Suppressor macrophage (primary cell): ENCODE results near the gene WIPI1.

Experiments used
- DNase-seq, 4 experiments: peaks; one replicate each; pipeline ENCODE4 v3.0.0-alpha.2; 2020 to 2022

WIPI1 gene

DNA sequence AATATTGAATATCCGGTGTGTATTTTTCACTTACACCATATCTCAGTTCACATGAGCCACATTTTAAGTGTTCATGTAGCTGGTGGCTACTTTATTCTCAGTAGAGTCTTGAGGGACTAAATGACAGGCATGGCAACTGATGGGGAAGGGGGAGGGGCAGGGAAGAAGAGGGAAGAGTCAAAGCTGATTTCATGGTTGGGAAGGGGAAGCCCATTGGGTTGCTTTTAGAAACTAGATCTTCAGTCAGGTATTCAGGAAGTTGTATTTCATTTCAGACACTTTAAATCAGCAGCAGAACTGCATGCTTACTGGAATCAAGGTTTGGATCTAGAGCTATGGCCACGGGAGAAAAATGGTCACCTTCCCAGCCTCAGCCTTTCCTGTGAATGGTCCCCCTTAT lies 2.9 kb upstream of the WIPI1 start:
- peak in 3 of 4 experiments; percentile 25 to 36 (median 27) for DNase-seq

DNA sequence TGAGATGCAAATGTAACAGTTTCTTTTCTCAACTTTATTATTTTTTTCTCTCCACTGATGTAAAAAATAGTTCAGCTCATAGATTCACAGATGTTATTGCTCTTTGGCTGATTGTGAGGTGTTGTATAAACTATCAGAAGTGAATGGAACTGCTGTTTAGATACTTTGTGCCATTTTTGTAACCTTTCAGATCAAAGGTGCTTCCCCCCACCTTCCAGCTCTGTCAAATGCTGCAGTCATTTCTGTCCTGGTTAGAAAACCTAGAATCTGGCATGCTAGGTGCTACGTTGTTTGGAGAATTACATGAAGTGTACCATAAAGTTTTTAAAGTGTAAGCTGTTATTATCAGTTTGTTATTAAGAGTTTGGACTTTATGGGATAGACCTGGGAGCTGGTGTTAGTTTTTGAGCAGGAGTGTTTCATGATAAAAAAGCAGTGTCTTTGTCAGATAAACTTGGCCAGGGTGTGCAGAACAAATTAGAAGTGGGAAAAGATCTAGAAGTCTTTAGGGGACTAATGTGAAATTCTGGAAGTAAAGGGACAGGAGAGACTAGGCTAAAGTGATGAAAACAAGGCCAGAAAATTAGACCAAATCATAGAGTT lies 1.8 kb upstream of the WIPI1 start:
- no peak for DNase-seq

DNA sequence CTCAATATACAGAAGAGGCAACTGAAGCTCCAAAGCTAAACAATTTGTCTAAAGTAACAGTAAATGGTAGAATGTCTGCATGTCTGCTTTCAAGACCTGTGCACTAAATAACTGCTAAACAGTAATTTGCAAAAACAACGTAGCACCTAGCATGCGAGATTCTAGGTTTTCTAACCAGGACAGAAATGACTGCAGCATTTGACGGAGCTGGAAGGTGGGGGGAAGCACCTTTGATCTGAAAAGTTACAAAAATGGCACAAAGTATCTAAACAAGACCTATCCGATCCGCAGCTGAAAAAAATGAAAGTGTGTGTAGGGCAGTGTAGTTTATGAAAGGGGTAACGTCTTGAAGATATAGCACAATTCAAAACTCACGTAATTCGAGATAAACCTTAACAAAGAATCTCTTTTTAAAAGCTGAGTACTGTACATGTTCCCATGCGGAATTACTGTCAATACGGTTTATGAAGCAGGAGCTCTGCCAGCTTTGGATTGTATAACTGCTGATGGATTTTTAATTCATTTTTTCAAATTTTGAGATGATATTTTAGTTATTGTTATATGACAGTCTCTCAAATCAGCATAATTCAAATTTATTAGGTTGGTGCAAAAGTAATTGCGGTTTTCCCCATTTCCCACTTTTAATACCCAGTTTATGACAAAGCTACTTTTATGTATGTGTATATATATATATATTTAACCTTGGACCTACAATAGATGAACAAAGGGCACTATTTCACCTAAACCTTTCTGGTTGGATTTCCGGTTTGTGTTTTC lies 1.2 kb upstream of the WIPI1 start:
- DNase-seq: no peak

DNA sequence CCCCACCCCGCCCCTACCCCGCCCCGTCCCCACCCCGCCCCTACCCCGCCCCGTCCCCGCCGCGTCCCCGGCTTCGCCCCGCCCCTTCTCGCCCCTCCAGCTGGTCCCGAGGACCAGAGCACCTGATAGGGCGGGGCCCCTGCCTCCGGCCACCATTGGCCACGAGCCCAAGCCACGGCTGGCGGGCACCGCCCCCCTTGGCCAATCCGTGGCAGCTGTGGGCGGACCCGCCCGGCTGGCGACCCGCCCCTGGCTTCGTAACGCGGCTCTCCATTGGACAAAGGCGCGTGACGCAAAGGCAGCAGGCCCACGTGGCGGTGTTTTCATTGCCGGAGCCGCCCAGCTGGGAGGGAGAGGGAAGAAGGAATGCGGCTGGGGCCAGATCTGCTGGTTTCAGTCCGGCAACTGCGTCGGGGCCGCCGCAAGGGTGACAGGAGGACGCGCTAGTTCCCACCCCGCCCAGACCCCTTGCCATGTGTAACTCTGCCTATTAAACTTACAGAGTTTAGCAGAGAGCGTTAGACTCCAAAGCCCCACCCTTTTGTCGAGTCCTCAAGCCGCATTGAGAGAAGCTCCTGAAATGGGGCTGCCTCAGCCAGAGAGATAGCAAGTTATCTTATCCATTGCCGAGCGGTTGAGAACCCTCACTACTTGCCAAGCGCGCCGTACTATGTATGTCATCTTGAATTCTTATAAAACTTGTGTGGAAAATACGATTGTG lies 403 bp upstream of the WIPI1 start:
- peak; percentile 100 for DNase-seq

DNA sequence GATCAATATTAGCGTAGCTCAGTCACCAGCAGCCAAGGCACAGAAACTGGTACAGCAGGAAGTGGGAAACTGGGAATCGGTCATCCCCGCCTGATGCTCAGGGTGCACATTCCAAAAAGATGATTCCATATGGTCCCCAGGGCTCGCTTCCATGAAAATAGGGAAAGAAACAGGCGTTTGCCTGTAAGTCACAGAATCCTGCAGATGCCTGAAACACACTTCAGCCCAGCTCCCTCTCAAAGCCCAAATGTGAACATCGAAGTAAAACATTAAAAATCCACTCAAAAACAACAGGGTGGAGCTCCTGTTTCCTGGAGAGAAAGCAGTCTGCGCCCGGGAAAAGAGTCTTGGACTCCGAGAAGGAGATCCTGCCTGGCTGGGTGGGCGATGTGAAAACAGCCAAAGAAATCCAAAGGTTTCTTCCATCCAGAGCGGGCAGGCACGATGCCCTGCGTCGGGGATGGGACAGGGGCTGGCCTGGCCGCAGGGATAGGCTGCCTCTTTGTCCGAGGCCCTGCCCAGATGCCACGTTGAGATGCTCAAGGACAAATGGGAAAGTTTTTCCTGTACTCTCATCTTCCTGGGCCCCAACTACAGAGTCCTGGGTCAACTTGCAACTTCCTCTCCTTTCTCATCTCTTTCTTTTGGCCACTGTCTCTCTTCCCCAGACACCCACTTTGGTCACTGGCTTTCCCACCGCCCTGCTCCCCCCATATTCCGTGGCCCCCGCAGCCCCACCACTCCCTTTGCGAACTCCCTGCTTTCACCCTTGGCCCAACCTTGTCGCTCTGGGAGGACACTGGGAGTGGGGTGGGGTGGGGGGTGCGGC lies 743 bp downstream of the WIPI1 start:
- peak; percentile 68 to 82 (median 80) for DNase-seq

DNA sequence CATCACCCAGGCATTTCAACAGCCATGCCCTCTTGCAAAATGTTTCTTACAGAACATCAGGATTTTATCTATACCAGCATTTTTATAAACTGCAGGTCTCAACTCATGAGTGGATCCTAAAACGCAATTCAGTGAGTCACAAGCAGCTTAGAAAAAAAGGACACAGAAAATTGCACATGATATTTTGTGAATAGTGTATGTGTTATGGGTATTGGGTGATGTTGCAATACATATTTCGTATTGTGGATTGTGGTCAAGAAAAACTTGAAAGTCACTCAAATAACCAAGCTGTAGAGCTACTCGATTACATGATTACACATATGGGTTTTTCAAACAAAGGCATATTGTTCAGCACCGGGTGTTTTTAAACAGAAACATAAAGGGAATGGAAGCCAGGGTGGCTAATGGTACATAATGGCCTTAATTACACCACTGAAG lies 1.4 kb downstream of the WIPI1 start:
- peak; percentile 71 to 95 (median 82) for DNase-seq

DNA sequence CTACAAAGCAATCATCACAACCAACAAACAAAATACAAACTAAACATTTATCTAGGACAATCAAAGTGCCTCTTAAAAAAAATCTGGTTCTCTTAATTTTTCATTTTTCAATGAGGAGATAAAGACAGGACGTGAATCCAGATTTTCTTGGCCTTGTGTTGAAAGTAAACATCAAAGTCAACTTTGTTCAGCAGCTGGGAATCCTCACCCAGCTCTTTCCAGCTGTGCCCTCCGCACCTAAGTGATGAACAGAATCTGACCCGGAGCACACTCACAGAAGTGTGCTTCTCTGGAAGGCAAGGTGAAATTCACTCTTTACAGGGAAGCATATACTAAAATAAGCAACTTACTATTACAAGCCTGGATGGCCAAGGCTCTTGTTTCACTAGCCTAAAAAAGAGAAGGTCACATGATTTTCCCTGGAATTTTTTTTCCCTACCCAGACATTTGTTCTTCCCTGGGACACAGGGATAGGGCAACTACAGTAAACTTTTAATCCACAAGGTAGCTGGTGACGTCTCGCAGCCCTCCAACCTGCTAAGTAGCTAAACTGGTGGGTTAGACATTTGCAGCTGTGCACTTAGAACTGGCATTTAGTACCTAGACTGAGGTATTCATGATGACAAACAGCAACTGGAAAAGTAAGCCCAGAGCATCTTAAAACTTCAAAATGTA lies 3.2 kb downstream of the WIPI1 start:
- no peak for DNase-seq

DNA sequence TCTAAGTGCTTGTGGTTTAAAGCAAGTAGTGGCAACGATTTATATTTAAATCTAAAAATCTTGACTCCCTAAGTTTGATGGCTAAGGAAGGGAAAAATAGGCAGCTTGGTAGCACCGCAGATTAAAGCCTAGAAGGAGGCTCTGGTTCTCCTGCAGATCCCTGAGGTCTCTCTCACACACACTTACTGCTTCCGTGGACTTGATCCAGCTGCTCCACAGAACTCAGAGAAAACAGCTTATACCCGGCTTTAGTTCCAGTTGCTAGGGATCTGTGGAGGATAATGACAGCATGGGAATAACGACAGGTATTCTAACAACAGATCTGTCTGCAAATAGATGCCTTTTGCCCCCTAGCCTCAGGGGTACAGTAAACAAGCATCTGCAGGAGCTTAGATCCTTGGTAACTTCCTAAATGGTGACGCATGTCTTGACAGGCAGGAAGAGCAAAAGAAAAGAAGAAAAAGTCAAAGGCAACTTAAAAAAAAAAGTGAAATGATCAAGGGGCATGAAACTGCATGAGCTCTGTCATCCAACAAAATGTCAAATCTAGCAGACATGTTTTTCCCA lies 4.5 kb downstream of the WIPI1 start:
- DNase-seq: no peak

DNA sequence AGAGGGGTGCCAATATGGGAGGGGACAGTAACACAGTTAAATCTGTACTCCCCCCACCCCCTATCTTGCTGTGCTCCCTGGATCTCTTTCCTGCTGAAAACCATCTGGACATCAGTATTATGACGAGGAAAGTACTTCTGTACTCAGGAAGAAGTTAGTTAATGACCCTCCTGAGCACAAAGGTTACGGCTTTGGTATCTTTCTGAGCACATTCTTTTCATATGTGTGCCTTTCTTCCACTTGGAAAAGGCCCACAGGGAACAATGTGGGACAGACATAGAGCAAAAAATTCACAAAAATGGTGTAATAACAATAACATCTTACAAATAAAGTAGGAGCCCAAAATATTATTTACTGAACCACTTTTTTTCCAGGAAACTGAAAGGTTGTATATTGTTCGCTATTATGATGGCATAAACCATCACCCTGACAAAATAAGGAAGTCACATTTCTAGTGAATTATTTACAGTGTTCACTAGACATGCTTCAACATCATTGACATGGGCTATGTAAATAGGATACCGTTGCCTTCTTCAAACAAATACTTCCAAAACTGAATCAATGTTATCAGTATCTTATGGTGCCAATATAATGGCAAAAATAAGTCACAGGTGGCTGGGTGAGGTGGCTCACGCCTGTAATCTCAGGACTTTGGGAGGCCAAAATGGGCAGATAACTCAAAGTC lies 5.5 kb downstream of the WIPI1 start:
- DNase-seq: no peak

DNA sequence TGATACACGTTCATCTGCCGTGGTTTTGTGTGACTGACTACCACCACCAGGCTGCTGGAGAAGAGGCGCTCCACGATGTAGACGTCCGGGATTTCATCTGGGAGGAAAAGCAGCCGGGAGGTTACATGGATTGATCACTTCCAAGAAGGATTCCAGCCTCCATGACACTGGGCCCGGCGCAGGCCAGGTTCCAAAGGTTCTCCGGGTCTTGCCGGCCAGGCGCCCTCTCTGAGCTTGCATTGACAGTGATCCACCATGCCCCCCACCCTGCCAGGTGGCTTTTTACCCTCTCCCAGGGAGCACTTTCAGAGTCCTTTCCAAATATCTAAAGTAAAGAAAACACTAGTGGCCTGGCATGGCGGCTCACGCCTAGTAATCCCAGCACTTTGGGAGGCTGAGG lies 6.5 kb downstream of the WIPI1 start:
- no peak for DNase-seq

DNA sequence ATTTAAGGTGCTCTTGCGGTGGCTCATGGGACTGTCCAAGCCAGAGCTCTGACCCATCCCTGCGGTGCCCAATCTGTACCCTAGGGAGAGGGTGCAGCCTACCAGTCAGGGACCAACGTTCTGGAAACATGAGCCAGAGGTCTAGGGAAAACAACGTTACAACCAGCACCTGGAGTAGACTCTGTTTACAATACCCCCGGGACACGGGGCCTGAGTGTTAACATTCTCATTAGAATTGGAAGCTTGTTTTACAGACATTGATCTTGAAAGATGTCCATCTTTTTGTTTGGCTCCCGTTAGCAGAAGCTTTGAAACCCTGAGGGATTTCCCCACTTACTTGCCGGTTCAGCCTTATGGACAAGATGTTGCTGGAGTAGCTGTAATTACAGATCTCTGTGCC lies 6.9 kb downstream of the WIPI1 start:
- DNase-seq: no peak

DNA sequence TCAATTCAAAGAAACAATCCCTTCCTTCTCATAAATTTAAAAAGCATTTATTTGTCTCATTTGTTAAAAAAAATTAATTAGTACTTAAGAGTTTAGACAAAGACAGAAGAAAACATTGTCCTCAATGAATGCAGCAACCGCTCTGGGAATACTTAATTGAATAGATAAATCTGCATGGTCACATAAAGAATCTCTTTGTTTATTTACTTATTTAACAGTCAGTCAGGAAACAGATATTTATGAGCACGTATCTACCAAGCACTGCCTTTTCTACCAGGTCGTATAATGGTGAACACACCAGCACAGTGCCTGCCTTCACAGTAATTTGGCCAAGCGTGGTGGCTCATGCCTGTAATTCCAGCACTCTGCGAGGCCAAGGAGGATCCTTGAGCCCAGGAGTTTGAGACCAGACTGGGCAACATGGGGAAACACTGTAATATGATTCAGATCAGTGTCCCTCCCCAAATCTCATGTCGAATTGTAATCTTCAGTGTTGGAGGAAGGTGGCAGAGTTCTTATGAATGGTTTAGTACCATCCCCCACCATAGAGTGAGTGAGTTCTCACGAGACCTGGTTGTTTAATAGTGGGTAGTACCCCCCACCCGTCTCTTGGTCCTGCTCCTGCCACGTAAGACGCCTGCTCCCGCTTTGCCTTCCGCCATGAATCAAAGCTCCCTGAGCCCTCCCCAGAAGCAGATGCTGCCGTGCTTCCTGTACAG lies 8.1 kb downstream of the WIPI1 start:
- no peak for DNase-seq

DNA sequence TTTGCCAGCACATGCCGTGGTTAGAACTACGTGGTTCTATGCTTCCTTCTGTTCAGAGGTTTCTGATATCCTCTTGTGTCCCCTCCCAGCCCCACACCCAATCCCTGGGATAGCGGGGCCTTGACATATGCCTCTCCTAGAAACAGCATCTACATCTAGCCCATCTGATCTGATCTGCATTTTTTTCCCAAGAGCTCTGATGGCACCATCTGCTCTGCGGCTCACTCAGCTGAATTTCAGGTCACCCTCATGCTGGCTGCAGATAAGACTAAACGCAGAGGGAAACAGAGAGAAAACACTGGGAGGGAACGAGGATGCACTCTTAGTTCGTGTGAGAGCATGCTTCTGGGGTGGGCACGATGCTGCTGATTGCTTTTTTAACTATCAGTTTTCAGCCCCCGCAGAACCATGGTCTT lies 10.7 kb downstream of the WIPI1 start:
- DNase-seq: no peak

DNA sequence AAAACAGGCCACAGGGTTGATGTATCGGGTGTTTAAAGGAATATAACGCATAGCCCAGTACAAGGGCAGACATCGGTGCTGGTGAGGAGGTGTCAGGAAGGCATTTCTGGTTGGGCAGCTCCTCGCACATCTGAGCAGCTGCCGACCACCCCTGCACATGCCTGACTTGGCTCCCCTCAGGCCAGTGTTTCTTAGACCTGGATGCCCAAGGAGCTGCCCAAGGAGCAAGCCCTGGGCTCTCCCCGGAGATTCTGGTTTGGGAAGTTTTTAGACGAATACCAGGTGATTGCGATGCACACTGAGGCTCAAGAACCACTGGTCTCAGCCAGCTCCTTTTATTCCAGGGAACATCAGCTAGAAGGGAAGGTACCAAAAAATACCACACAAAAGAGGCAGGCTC lies 11.6 kb downstream of the WIPI1 start:
- DNase-seq: no peak

DNA sequence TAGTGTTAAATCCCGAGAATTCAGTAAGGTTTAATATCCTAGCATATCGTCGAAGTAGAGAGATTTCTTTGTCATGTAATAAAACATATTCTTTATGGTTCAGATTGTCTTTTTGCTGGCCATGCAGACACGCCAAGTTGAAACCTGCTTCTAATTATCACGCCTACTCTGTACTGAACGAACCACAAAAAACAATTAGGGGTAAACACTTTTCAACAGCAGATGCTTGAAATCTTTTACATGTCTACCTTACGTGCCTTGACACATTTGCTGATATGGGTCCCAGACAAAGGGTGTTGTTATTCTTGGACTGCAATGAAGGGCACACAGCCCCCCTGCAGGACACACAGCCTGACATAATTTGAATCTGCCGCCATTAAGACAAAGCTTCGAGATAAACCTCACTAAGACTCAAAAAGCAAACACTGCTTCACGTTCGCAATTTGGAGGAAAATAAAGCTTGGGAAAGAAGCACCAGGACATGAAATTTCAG lies 13.3 kb downstream of the WIPI1 start:
- no peak for DNase-seq

DNA sequence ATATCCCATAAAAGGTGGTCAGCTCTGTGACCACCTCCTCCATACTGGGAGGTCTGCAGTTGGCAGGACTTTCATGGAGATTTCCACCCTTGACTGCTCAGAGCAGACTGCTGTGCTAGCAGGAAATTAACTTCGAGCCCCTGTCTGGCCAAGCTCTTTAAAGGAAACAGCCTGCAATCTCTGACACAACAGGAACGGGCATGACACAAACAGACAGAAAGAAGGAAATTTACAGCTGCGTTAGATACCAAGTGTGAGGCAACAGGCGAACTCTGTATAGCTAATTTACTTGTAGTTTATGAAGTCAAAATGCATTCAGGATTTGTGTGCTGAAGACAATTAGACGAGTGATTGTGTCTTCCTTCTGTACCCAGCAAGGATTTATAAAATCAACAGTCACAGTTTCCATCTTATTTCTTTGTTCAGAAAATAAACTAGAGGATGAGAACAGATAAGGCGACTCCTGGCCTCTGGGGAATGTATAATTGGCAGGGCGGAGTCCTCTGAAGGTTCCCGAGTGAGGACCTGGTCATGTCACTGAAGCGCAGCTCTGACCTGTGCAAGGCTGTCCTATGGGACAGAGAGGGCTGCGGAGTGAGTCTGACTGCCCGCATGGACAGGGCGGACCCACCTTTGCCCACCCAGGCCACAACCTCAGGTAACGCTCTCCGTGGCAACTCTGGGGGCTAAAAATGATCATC lies 16.1 kb downstream of the WIPI1 start:
- DNase-seq: peak; percentile 62 to 77 (median 68)

DNA sequence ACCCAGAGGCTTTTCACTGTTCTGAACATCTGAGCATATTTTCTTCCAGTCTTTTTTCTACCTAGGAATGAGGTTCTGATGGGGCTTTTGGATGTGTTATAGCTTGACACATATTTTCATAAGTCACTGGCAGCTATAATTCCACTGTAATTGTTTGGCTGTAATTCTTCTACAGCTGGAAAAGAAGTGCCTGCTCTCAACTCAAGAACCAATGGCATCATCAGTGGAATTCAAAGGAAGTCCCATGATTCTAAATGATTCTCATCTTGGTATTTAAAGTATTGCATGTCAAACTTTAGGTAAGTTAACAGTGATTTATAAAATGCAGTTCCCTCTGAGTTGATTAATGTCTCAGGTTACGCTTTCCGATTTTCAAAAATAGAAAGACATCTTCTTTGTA lies 16.8 kb downstream of the WIPI1 start:
- DNase-seq: no peak

DNA sequence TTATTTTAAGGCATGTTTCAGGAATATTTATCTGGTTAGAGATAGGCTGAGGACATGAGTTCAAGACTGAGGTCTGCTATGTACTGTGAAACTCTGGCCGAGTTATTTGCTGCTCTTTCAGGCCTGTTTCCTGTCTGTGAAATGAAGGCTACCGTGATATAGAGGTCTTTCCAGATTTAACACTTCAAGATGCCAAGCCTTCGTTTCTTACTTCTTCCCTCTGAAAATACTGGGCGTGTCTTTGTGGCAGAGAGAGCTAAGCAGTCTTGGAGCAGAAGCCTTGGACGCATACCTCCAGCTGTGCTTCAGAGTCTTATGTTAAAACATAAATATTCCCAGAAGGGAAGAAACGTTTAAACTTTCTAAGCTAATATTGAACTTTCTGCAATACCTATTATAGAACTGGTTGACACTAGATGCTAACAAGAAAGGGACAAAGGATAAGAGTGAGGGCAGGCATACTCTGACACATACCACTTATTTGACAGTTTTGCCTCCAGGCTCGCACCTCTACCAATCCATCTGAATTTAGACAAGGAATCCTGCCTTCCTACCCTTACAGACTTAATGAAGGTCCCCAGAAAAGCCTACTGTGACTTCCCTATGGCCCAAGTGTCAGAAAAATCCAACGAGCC lies 17.5 kb downstream of the WIPI1 start:
- DNase-seq: no peak
